HUDEP-2 (cell line): ENCODE results near the gene RASGRP3.
A peak's percentile ranks its signal among the peaks of the same experiment; 100 is the strongest.
"Not testable (repeated sequence)": the region's sequence is repeated elsewhere in the genome, so short reads cannot be mapped to it uniquely, and the experiment has no call there.

Source experiments
- DNase-seq, 76 experiments: peaks; one replicate each; lab custom pipeline; 2025; ENCODE audit not compliant: unreplicated experiment in 76 of 76; lab: John Stamatoyannopoulos, UW

Gene RASGRP3

GRCh38 chr2:33476131-33476792 is at the start of gene RASGRP3:
Gene RASGRP3 (plus strand): TSS chr2:33476649. CDS start chr2:33515137, 38,488 bp downstream.
- peak in 68 of 76 experiments; percentile 2 to 60 (median 32) for DNase-seq

GRCh38 chr2:33426666-33427231 is 49.7 kb upstream of the RASGRP3 start:
- DNase-seq: peak in 1 of 76 experiments; percentile 1

DNA sequence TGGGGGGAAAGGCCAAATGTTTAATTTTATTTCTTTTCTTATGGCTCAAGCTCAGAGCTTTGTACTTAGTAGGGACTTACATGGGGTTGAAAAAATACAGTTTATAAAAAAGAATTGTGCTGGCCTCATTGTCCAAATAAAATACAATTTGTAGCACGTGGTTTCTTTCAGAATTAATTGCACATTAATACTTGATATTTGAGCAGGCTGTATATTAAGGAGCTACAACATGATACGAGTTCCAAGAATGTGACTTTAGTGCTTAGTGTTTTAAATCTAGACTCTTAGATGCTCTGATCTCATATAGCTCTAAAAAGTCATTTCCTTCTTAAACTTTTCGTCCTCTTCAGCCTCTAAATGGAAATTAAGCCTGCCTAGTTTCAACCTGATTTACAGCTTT is 46.4 kb upstream of the RASGRP3 start:
- no peak for DNase-seq

- no peak for DNase-seq
Observed at GRCh38 chr2:33430856-33431255, 45.6 kb upstream of the RASGRP3 start.

GRCh38 chr2:33432871-33433270 is 43.6 kb upstream of the RASGRP3 start:
- no peak for DNase-seq

DNA sequence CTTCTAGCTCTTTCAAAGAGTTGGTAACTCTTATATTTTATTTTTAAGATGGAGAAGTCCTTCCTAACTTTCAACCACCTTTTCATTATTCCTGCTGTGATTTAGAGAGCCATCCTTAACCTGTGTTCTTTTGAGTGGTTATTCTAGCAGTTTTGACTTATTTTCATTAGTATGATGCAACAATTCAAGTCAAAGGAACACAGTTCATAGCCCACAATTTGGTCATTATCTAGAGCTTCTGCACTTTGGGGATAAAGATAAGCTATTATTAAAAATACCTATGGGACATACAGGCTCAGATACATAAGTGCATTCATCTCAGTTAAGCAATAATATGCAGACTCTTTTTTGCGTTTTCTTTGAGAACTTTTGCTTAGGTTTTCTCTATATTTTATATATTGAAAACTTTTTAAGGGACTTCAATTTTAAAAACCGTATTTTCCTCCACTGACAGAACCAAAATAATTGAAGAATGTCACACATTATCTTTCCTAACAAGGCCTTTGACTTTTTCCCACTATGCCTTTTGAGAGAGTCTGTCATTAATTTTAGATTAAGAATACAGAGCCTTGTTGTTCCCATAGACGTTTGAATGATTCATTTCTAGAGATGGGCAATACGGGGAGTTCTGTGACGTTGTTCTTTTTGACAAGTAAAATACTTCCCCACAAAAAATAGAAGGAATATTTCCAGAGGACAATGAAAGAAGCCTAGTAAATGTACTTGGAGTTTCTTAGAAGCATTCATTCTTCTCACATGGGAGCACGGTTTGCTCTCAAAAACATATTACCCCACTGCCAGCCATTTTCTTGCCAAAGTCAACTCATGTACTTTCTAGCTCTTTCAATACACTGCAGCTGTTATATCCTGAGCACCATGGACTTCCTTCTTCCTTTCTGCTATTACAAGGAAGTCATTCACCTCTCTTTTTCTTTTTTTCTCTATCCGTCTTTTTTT is 42.9 kb upstream of the RASGRP3 start:
- DNase-seq: no peak

- DNase-seq: no peak
Observed at GRCh38 chr2:33435518-33435917, 40.9 kb upstream of the RASGRP3 start.

DNA sequence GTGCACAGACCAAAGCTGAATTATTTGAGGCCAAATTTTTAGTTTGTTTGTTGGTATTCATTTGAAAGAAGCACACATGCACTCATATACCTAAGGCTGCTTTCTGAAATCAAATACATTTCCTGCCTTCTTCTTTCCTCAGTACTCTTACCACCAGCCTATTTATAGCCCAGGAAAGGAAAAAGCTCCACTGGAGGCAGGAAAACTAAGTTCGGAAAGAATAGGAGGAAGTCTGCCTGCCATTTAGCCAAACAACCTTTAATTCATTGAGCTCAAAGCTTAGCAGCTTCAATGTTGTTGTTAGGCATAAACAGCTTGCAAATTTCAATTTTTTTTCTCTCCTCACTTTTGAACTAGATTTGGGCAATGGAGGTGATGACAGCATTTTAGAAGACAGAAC is 40.4 kb upstream of the RASGRP3 start:
- no peak for DNase-seq

- DNase-seq: no peak
Observed at GRCh38 chr2:33437297-33437696, 39.2 kb upstream of the RASGRP3 start.

DNA sequence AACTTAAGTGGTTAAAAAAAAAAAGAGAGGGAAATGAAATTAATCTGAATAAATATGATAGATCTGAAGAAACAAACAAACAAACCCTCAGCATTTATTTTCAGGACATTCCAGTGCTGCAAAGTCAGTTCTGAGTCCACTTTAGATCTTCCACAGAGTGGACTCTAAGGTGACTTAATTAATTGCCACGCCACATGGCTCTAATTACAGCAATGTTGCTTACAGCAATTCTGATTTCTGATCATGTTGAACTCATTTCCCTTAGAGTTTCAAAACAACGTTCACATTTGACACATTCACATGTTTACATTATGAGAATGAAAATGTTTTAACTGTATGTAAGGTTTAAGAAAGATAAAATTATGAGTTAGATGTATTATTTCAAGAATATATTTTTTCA is 38.6 kb upstream of the RASGRP3 start:
- DNase-seq: no peak

GRCh38 chr2:33441235-33441810 is 35.1 kb upstream of the RASGRP3 start:
- DNase-seq: peak in 14 of 76 experiments; percentile 1 to 49 (median 12)

DNA sequence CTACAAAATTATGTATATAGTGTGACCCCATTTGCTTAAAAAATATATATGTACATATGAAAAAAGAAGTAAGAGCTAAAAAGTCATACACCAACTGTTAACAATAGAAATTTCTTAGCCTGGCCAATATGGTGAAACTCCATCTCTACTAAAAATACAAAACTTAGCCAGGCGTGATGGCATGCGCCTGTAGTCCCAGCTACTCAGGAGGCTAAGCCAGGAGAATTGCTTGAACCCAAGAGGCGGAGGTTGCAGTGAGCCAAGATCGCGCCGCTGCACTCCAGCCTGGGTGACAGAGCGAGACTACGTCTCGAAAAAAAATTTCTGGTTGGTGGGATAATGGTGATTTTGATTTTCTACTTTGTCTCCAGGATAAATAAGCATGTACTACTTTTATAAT is 34.4 kb upstream of the RASGRP3 start:
- not testable (repeated sequence) for DNase-seq

DNA sequence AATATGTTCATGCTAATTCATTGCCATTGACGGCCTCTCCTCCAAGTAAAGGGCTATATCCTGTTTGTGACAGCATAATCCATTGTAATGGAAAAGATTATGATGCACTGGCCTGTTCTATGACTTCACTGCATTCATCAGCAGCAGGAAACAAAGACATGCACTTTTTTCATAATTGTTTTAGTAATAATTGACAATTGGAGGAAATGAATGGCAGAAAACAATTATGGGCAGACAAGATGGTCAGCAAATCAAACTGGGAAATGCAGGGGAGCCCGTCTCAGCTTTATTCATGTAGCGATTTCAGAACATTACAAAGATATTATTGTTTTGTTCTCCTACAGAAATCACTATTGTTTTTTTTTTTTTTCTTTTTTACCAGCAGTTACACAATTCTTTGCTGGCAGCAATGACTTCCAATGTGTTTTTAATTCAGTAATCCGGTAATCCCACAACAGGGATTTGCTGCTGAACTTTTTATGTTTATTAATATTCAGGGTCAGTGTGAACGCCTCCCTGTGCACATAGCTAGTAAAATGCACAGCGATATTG is 33.8 kb upstream of the RASGRP3 start:
- no peak for DNase-seq

- DNase-seq: no peak
Observed at GRCh38 chr2:33443274-33443829, 33.1 kb upstream of the RASGRP3 start.

- no peak for DNase-seq
Observed at GRCh38 chr2:33444967-33445366, 31.5 kb upstream of the RASGRP3 start.

GRCh38 chr2:33448220-33448899 is 28.1 kb upstream of the RASGRP3 start:
- DNase-seq: no peak

DNA sequence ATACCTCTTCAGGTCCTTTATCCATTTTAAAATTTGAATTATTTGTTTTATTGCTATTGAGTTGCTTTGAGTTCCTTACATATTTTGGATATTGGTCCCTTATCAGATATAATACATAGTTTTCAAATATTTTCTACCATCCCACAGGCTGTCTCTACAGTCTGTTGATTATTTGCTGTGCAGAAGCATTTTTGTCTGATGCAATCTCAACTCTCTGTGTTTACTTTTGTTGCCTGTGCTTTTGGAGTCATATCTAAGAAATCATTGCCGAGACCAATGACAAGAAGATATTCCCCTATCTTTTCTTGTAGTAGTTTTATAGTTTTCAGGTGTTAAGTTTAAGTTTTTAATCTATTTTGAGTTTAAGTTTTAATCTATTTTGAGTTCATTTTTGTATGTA is 25.2 kb upstream of the RASGRP3 start:
- no peak for DNase-seq

DNA sequence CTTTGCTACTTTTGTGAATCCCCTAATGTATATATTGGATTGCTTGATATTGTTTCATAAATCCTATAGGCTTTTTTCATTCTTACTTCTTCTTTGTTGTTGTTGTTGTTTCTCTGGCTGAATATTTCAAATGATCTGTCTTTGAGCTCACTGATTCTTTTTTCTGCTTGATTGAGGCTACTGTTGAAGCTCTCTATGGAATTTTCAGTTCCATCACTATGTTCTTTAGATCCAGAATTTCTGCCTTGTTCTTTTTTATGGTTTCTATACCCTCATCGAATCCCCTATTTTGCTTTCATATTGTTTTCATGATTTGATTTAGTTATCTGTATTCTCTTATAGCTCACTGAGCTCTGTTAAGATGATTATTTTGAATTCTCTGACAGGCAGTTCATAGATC is 24.6 kb upstream of the RASGRP3 start:
- no peak for DNase-seq

- DNase-seq: no peak
Observed at GRCh38 chr2:33452545-33452944, 23.9 kb upstream of the RASGRP3 start.

DNA sequence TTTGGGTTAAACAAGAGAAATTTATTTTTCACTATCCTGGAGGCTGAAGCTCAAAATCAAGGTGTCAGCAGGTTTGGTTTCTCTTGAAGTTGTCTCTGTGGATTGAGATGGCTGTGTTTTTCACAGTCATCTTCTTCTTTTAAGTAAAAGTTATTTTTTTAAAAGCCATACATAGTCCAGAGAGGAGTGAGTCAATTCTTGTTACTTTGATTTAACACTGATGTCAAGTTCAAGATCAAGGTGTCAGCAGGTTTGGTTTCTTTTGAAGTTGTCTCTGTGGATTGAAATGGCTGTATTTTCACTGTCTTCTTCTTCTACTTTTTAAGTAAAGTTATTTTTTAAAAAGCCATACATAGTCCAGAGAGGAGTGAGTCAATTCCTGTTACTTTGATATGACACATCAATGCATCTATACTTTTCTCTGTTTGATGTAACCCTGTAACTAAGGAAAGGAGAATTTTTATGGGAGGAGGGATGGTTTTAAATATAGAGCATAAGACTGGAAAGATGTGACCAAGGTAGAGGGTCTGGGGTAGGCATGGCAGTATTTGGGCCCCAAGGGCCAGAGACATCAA is 22.5 kb upstream of the RASGRP3 start:
- no peak for DNase-seq
